Sigmoid colon (tissue), 7 donors: ENCODE results near the gene DUT. TPM values are rescaled to one million over a fixed set of nuclear protein-coding genes. Genes with fewer than 3 reads are reported as not detected.

Experiments used
- DNase-seq: peaks from one replicate; pipeline ENCODE4 v3.0.0-alpha.2; 2019
- H3K27ac ChIP-seq, 4 donors: fragments of 200-600 bp; sonication (generic); one replicate each; pipeline ENCODE4 v1.5.1; 2016 to 2019; ENCODE audit warnings: mild to moderate bottlenecking in 1 of 4
- H3K27me3 ChIP-seq, 3 donors: fragments of 200-600 bp; sonication (generic); one replicate each; pipeline ENCODE4 v1.5.1; 2019; ENCODE audit warnings: mild to moderate bottlenecking in 1 of 3
- H3K36me3 ChIP-seq, 4 donors: fragments of 200-600 bp; sonication (generic); one replicate each; pipeline ENCODE4 v1.5.1; 2016 to 2019
- H3K4me1 ChIP-seq, 4 donors: fragments of 200-600 bp; sonication (generic); one replicate each; pipeline ENCODE4 v1.5.1; 2017 to 2019
- H3K4me3 ChIP-seq, 4 donors: fragments of 200-600 bp; sonication (generic); one replicate each; pipeline ENCODE4 v1.5.1; 2017 to 2019; ENCODE audit warnings: mild to moderate bottlenecking in 2 of 4, moderate library complexity in 1 of 4
- H3K9me3 ChIP-seq, 4 donors: fragments of 200-600 bp in 3 of 4; sonication (generic) in 3 of 4; one replicate each; pipeline versions ENCODE4 v1.5.1 to v1.6.1; 2013 to 2019
- CTCF ChIP-seq, 4 experiments: fragments of 450-650 bp in 3 of 4; fragments of 200-600 bp in 1 of 4; IDR thresholded peaks; one replicate each; pipeline ENCODE4 v1.5.1; 2016 to 2019; ENCODE audit warnings: antibody characterized with exemption in 4 of 4, mild to moderate bottlenecking in 3 of 4, moderate library complexity in 2 of 4
- EP300 ChIP-seq, 4 donors: sonication (generic); formaldehyde crosslinking; IDR thresholded peaks; one replicate each; pipeline ENCODE4 v1.6.1; 2017; ENCODE audit warnings: antibody characterized with exemption in 4 of 4
- POLR2A ChIP-seq, 2 donors: fragments of 450-650 bp; IDR thresholded peaks; one replicate each; pipeline ENCODE4 v1.6.1; 2016; ENCODE audit warnings: antibody characterized with exemption in 2 of 2, mild to moderate bottlenecking in 2 of 2, moderate library complexity in 2 of 2
- POLR2AphosphoS5 ChIP-seq, 4 donors: sonication (generic); formaldehyde crosslinking; IDR thresholded peaks; one replicate each; pipeline ENCODE4 v1.6.1; 2017; ENCODE audit warnings: antibody characterized with exemption in 4 of 4
- whole genome bisulfite sequencing, 2 donors: extraction: QIAGEN DNeasy Blood & Tissue Kit; methylation state at CpG; one replicate each; pipeline ENCODE4 v1.1.7; 2013; 5-methylcytosine and 5-hydroxymethylcytosine counted together
- intact Hi-C: fragments of 100-400 bp; cut with DNase I; formaldehyde crosslinking; loops from one replicate; pipeline ENCODE4 v1.15.1; 2023
- polyA plus RNA-seq, 3 donors: library from polyadenylated mRNA; stranded (reverse); fragments of 200-250 nt; gene quantifications; one replicate each; pipeline ENCODE4 v1.2.3, GENCODE V29; 2013
- total RNA-seq, 4 donors: library from RNA; depleted of rRNA; stranded (reverse); fragments of >200 nt; gene quantifications; one replicate each; pipeline ENCODE4 v1.1.0, GENCODE V29; 2016
- donor health status: healthy with polysubstance abuse.
- donor health status: Bipolar disorder and iron deficiency.
- donor health status: healthy.

DUT gene
- total and polyA plus RNA-seq, 7 donors = 42.6 to 109 (median 91.1) TPM

DNA sequence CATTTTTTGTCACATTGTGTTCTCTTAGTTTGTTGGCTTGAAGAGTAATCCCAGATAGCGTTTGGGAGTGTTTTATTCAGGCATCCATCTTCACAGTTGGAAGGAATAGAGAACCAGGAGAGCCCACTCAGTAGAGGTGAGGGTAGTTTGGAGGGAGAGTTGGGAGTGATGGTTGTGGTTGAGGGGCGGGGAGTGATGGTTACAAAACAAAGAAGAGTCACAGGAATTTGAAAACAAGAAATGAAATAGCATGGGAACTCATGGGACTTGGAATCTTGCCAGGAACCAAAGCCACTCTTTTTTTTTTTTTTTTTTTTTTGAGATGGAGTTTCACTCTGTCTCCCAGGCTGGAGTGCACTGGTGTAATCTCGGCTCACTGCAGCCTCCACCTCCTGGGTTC, 36.3 kb downstream of the DUT start:
- no peak overlapping the region for H3K4me3 ChIP-seq
- intact Hi-C loops = no loop called here
- no peaks in the 10 kb centered on the region for H3K9me3 ChIP-seq
- H3K27ac ChIP-seq = no peak overlapping the region
- WGBS, 2 donors = 82 to 89% methylated on average over 3 of the region's 3 CpGs
- no peaks in the 10 kb centered on the region for H3K4me1 ChIP-seq
- no peaks in the 10 kb centered on the region for H3K27me3 ChIP-seq
- TF ChIP-seq CTCF (IDR thresholded peaks at IDR 0.05) = no peak
- no peak for TF ChIP-seq POLR2A (IDR thresholded peaks at IDR 0.05)
- TF ChIP-seq EP300 (IDR thresholded peaks at IDR 0.05) = no peak
- TF ChIP-seq POLR2AphosphoS5 (IDR thresholded peaks at IDR 0.05) = no peak
- no peaks in the 10 kb centered on the region for H3K36me3 ChIP-seq
- no peak for DNase-seq

DNA sequence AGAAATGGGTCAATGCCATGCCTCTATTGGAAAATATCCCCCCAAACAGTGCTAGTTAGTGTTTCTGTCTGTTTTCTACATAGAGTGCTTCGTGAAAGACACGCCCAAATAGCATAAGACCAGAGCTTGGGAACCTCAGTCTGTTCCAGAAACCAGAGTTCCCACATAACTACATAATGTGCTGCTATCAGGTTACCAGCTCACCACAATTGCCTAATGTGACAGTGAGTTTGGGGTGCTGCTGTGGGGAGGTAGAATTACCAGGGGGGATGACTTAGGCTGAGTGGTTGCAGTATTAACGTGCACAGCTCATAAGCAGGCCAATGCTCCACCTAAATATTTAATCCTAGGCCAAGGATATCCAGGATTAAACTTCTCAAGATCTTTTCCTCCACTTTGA, 39.2 kb downstream of the DUT start:
- no peaks in the 10 kb centered on the region for H3K4me1 ChIP-seq
- no peaks in the 10 kb centered on the region for H3K9me3 ChIP-seq
- H3K27ac ChIP-seq = no peak overlapping the region
- H3K36me3 ChIP-seq = no peaks in the 10 kb centered on the region
- DNase-seq = no peak
- no peak overlapping the region for H3K4me3 ChIP-seq
- TF ChIP-seq POLR2AphosphoS5 (IDR thresholded peaks at IDR 0.05) (no peak), EP300 (IDR thresholded peaks at IDR 0.05) (no peak), CTCF (IDR thresholded peaks at IDR 0.05) (no peak)
- H3K27me3 ChIP-seq = no peaks in the 10 kb centered on the region
- 81 to 88% methylated on average over 3 of the region's 3 CpGs for WGBS, 2 donors
- intact Hi-C loops = no loop called here

GRCh38 chr15:48371550-48371949, 40.3 kb downstream of the DUT start:
- Histone ChIP-seq H3K4me1 (no peaks in the 10 kb centered on the region), H3K4me3 (no peak overlapping the region), H3K27ac (no peak overlapping the region), H3K27me3 (no peaks in the 10 kb centered on the region), H3K36me3 (no peaks in the 10 kb centered on the region), H3K9me3 (no peaks in the 10 kb centered on the region)
- TF ChIP-seq CTCF (IDR thresholded peaks at IDR 0.05) (no peak), POLR2AphosphoS5 (IDR thresholded peaks at IDR 0.05) (no peak), POLR2A (IDR thresholded peaks at IDR 0.05) (no peak), EP300 (IDR thresholded peaks at IDR 0.05) (no peak)
- intact Hi-C loops = no loop called here
- WGBS, 2 donors = 68 to 85% methylated on average over 2 of the region's 2 CpGs
- DNase-seq = no peak

DNA sequence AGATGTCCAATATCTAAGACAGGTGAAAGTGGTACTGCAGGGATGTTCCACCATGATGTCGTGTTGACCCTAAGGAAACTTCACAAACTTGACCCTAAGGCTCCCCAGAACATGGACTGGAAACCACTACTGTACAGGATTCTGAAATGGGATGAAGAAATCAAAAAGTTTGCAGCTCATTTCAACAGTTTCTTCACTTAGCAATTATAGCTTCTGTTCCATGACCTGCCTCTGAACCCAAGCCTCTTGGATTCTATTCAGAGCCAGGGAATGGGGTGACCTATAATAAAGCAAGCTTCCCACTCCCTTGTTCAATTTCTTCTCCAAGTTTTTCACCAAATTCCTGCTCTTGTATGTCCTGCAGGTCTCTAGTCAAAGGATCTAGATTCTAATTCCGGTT, 40.7 kb downstream of the DUT start:
- no peak for DNase-seq
- Histone ChIP-seq H3K9me3 (no peaks in the 10 kb centered on the region), H3K36me3 (no peaks in the 10 kb centered on the region), H3K4me1 (no peaks in the 10 kb centered on the region), H3K4me3 (no peak overlapping the region), H3K27ac (no peak overlapping the region), H3K27me3 (no peaks in the 10 kb centered on the region)
- TF ChIP-seq CTCF (IDR thresholded peaks at IDR 0.05) (no peak), POLR2AphosphoS5 (IDR thresholded peaks at IDR 0.05) (no peak), EP300 (IDR thresholded peaks at IDR 0.05) (no peak), POLR2A (IDR thresholded peaks at IDR 0.05) (no peak)
- 61 to 62% methylated on average over 2 of the region's 2 CpGs for WGBS, 2 donors
- intact Hi-C loops = no loop called here

DNA sequence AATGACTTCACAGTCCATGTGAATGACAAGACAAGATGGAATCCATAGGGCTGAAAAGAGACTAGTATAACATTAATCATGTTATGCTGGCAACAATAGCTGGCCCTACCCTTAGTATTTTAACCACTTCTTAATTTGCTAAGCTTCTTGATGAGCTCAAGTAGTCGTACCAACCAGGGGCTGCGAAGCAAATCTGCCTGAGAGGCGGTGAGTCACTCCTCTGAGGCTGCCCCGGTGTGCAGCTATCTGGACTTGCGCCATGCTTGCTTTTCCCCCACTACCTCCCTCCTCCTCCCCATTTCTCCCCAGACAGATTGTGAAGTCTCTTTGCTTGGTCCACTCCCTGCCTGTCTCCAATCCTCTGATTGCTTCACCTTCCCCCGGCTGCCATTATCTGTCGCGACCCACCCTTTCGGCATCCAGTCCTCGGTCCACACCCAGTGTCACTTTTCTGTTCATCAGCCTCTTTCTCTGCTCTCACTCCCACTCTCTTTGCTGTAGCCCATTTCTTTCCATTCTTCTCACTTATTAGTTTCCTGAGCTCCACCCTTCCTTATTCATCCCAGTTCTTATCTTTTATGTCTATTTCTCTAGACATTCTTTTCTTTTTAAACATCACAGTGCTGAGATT, 42.7 kb downstream of the DUT start:
- peak; percentile 65 for DNase-seq
- Histone ChIP-seq H3K27ac (no peak overlapping the region), H3K27me3 (no peaks in the 10 kb centered on the region), H3K36me3 (no peaks in the 10 kb centered on the region), H3K4me3 (no peak overlapping the region), H3K9me3 (no peaks in the 10 kb centered on the region), H3K4me1 (no peaks in the 10 kb centered on the region)
- intact Hi-C loops = no loop called here
- WGBS, 2 donors = 90% methylated on average over 10 of the region's 10 CpGs
- TF ChIP-seq POLR2AphosphoS5 (IDR thresholded peaks at IDR 0.05) = no peak
- TF ChIP-seq EP300 (IDR thresholded peaks at IDR 0.05) = no peak
- no peak for TF ChIP-seq POLR2A (IDR thresholded peaks at IDR 0.05)
- TF ChIP-seq CTCF (IDR thresholded peaks at IDR 0.05) = no peak
